CD4-positive, alpha-beta memory T cell (primary cell): ENCODE results near the gene CYREN. TPM values are rescaled to one million over a fixed set of nuclear protein-coding genes. Genes with fewer than 3 reads are reported as not detected.

Experiments used
- CTCF ChIA-PET: fragments of 350-600 bp; sonication (Branson Sonifier 250); formaldehyde crosslinking; loops from one replicate; lab custom pipeline; 2021; ENCODE audit warnings: inconsistent platforms; ENCODE audit not compliant: partially characterized antibody; lab: Charles Lee
- POLR2A ChIA-PET: fragments of 350-600 bp; sonication (Branson Sonifier 250); formaldehyde crosslinking; loops from one replicate; lab custom pipeline; 2021; ENCODE audit not compliant: partially characterized antibody; lab: Charles Lee
- DNase-seq, 5 donors: peaks; one replicate each; pipeline versions ENCODE4 v3.0.0 to v3.0.0-alpha.2; 2020 to 2022; ENCODE audit warnings: mixed read lengths in 1 of 5
- H3K27ac ChIP-seq: one replicate; pipeline ENCODE4 v1.7.0; 2013; ENCODE audit warnings: low read depth, low read length
- H3K27me3 ChIP-seq: 2 replicates; pipeline ENCODE4 v1.7.0; 2013; ENCODE audit warnings: mild to moderate bottlenecking, low read length, moderate library complexity; ENCODE audit not compliant: insufficient read depth
- H3K36me3 ChIP-seq: 2 replicates; pipeline ENCODE4 v1.7.0; 2013; ENCODE audit warnings: mild to moderate bottlenecking, low read length, moderate library complexity; ENCODE audit not compliant: insufficient read depth
- H3K4me1 ChIP-seq: 2 replicates; pipeline ENCODE4 v1.7.0; 2013; ENCODE audit warnings: mild to moderate bottlenecking, low read length, moderate library complexity; ENCODE audit not compliant: insufficient read depth
- H3K4me3 ChIP-seq, 2 donors: one replicate each; pipeline ENCODE4 v1.7.0; 2013; ENCODE audit warnings: low read length in 2 of 2, mild to moderate bottlenecking in 1 of 2
- H3K9me3 ChIP-seq, 2 donors: one replicate each; pipeline ENCODE4 v1.7.0; 2013; ENCODE audit warnings: low read length in 2 of 2, control low read depth in 1 of 2; ENCODE audit not compliant: control insufficient read depth in 1 of 2
- H3K27ac Mint-ChIP-seq, 7 donors: one replicate each; pipeline ENCODE4 v1.8.0; 2020 to 2021; ENCODE audit warnings: mixed read lengths in 7 of 7, mild to moderate bottlenecking in 6 of 7, inconsistent platforms in 3 of 7, moderate library complexity in 3 of 7
- H3K27me3 Mint-ChIP-seq, 2 donors: one replicate each; pipeline ENCODE4 v1.8.0; 2020 to 2021; ENCODE audit warnings: mixed read lengths in 2 of 2
- H3K36me3 Mint-ChIP-seq, 2 donors: one replicate each; pipeline ENCODE4 v1.8.0; 2020 to 2021; ENCODE audit warnings: mixed read lengths in 2 of 2, inconsistent platforms in 1 of 2, mild to moderate bottlenecking in 1 of 2
- H3K4me1 Mint-ChIP-seq, 4 donors: one replicate each; pipeline ENCODE4 v1.8.0; 2020 to 2021; ENCODE audit warnings: mixed read lengths in 4 of 4, mild to moderate bottlenecking in 1 of 4
- H3K4me3 Mint-ChIP-seq, 8 donors: one replicate each; pipeline ENCODE4 v1.8.0; 2020 to 2021; ENCODE audit warnings: mixed read lengths in 8 of 8, mild to moderate bottlenecking in 7 of 8, moderate library complexity in 6 of 8, inconsistent platforms in 3 of 8
- H3K9me3 Mint-ChIP-seq, 8 donors: one replicate each; pipeline ENCODE4 v1.8.0; 2020 to 2021; ENCODE audit warnings: mixed read lengths in 8 of 8, mild to moderate bottlenecking in 5 of 8, inconsistent platforms in 3 of 8, moderate library complexity in 1 of 8
- intact Hi-C: fragments of 100-400 bp; cut with micrococcal nuclease; formaldehyde crosslinking; loops from one replicate; pipeline ENCODE4 v1.15.1; 2023
- microRNA-seq: library from miRNA; unstranded; fragments of <30 nt; microRNA quantifications from one replicate; pipeline ENCODE4 v1.2.0, GENCODE V29; 2021; ENCODE audit warnings: borderline replicate concordance, borderline number of aligned reads, borderline microRNAs expressed, mixed read lengths
- polyA plus RNA-seq, 2 donors: library from polyadenylated mRNA; unstranded; fragments of 300-500 nt; fragmentation: Illumina TruSeq; gene quantifications; one replicate each; pipeline ENCODE4 v1.2.3, GENCODE V29; 2021
- total RNA-seq, 2 experiments: library from RNA; stranded (reverse); gene quantifications; one replicate each; pipeline ENCODE4 v1.2.3, GENCODE V29; 2021

The CYREN gene
- total and polyA plus RNA-seq, 4 experiments from 2014 or later: 35.2 to 52.9 (median 45.9) TPM

DNA sequence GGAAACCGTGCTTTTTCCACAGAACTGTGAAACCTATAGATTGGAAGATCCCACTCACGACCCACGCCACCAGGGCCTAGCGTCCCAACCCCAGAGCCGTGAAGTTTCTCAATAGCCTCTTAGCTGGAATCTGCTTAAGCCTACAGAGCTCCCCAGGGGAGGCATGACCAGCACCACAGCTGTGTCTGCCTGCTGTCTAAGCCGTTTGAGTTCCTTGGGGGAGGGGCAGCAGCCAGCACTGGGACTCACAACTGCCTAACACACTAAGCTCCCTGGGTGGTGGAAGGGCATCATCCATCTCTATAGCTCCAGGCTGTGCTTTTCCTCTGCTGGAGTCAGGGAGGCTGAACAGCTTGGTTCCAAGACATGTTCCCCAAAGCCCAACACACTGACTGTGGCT is 48.6 kb downstream of the CYREN start:
- Histone ChIP-seq H3K4me3 (no peak overlapping the region), H3K4me1 (no peaks in the 10 kb centered on the region), H3K9me3 (peaks cover 0 to 3% of the 10 kb centered on the region in 2 donors), H3K27ac (no peak overlapping the region), H3K36me3 (no peaks in the 10 kb centered on the region), H3K27me3 (no peaks in the 10 kb centered on the region)
- CTCF ChIA-PET: no interaction called here
- H3K27ac Mint-ChIP-seq: no peak overlapping the region
- H3K4me3 Mint-ChIP-seq: no peak overlapping the region
- peaks cover 0 to 1% of the 10 kb centered on the region in 2 donors for H3K27me3 Mint-ChIP-seq
- peaks cover 0 to 34% (median 19%) of the 10 kb centered on the region in 8 donors for H3K9me3 Mint-ChIP-seq
- POLR2A ChIA-PET: no interaction called here
- peaks cover 0 to 5% (median 2%) of the 10 kb centered on the region in 4 donors for H3K4me1 Mint-ChIP-seq
- DNase-seq: no peak
- intact Hi-C loops: no loop called here
- H3K36me3 Mint-ChIP-seq: peaks cover 32 to 41% of the 10 kb centered on the region in 2 donors

- Mint-ChIP-seq H3K27ac (no peak overlapping the region), H3K4me1 (no peaks in the 10 kb centered on the region), H3K9me3 (peaks cover 0 to 23% (median 16%) of the 10 kb centered on the region in 8 donors), H3K36me3 (peaks cover 25 to 50% of the 10 kb centered on the region in 2 donors), H3K27me3 (no peaks in the 10 kb centered on the region), H3K4me3 (no peak overlapping the region)
- no peak for DNase-seq
- intact Hi-C loops: no loop called here
- ChIA-PET CTCF (no interaction called here), POLR2A (no interaction called here)
- Histone ChIP-seq H3K27me3 (no peaks in the 10 kb centered on the region), H3K27ac (no peak overlapping the region), H3K9me3 (peaks cover 0 to 3% of the 10 kb centered on the region in 2 donors), H3K36me3 (no peaks in the 10 kb centered on the region), H3K4me1 (no peaks in the 10 kb centered on the region), H3K4me3 (no peak overlapping the region)
Observed at GRCh38 chr7:135117096-135117495, 53.4 kb downstream of the CYREN start.

Small RNAs within 50 kb of the gene (microRNA-seq; reads per million reads assigned to microRNA genes)
- not detected for gene MIR6509

Other genes starting within 250 kb of the CYREN start
- gene AGBL3, start 184.2 kb downstream of the CYREN start, total RNA-seq: 1 to 10 TPM; 5.5 to 6.2 TPM
- gene AGBL3, start 184.2 kb downstream of the CYREN start, polyA plus RNA-seq: under 1 TPM; 0.42 to 0.91 TPM
- 10 to 100 TPM; 28.3 to 31.3 TPM for gene TMEM140, start 22.6 kb downstream of the CYREN start, total RNA-seq
- 10 to 100 TPM; 13.6 to 30.9 TPM for gene TMEM140, start 22.6 kb downstream of the CYREN start, polyA plus RNA-seq
- gene WDR91, start 40.8 kb upstream of the CYREN start, total RNA-seq: 10 to 100 TPM; 29.1 to 29.4 TPM
- 1 to 10 TPM; 2.3 to 8.9 TPM for gene WDR91, start 40.8 kb upstream of the CYREN start, polyA plus RNA-seq
- not detected for gene STRA8, start 63.1 kb upstream of the CYREN start, total RNA-seq
- gene STRA8, start 63.1 kb upstream of the CYREN start, polyA plus RNA-seq: not detected